Keratinocyte (primary cell): ENCODE data around the gene MAML2. TPM values are rescaled to one million over a fixed set of nuclear protein-coding genes. Genes with fewer than 3 reads are reported as not detected.

Experiments
- DNase-seq: peaks from one replicate; pipeline ENCODE4 v3.0.0-alpha.2; 2011; ENCODE audit warnings: low read depth, missing footprints, low spot score
- FAIRE-seq: peaks from 2 replicates; lab custom pipeline; 2011; peaks lifted over from hg19 to GRCh38; lab: Jason Lieb, UNC
- H2AFZ ChIP-seq: 2 replicates; pipeline ENCODE4 v1.6.0; 2012; ENCODE audit warnings: low read length, control low read depth, inconsistent platforms; ENCODE audit not compliant: control insufficient read depth
- H3K27ac ChIP-seq: 2 replicates; pipeline ENCODE4 v1.5.1; 2011; ENCODE audit warnings: low read length; ENCODE audit not compliant: control insufficient read depth, insufficient read depth
- H3K27me3 ChIP-seq: 3 replicates; pipeline ENCODE4 v1.6.0; 2011; ENCODE audit warnings: low read length; ENCODE audit not compliant: control insufficient read depth, insufficient read depth; ENCODE audit errors: extremely low read depth
- H3K36me3 ChIP-seq, 2 experiments: 2 replicates in 1 of 2; 3 replicates in 1 of 2; pipeline ENCODE4 v1.5.1; 2011; ENCODE audit warnings: low read length in 2 of 2, mild to moderate bottlenecking in 1 of 2; ENCODE audit not compliant: control insufficient read depth in 2 of 2, insufficient read depth in 2 of 2; ENCODE audit errors: extremely low read depth in 1 of 2
- H3K4me1 ChIP-seq: 3 replicates; pipeline ENCODE4 v1.5.1; 2011; ENCODE audit warnings: low read length; ENCODE audit not compliant: control insufficient read depth, insufficient read depth; ENCODE audit errors: extremely low read depth
- H3K4me2 ChIP-seq: 3 replicates; pipeline ENCODE4 v1.6.0; 2011; ENCODE audit warnings: low read depth, low read length; ENCODE audit not compliant: control insufficient read depth, insufficient read depth; ENCODE audit errors: extremely low read depth
- H3K4me3 ChIP-seq, 3 experiments: fragments of 200-600 bp in 1 of 3; sonication (generic) in 1 of 3; 2 replicates in 2 of 3; 3 replicates in 1 of 3; pipeline ENCODE4 v1.5.1; 2011 to 2016; ENCODE audit warnings: low read length in 3 of 3, mild to moderate bottlenecking in 3 of 3, control low read depth in 2 of 3, inconsistent platforms in 1 of 3, low read depth in 1 of 3, mixed read lengths in 1 of 3, mixed run types in 1 of 3, moderate library complexity in 1 of 3; ENCODE audit not compliant: control insufficient read depth in 2 of 3, insufficient read depth in 2 of 3; ENCODE audit errors: extremely low read depth in 1 of 3
- H3K79me2 ChIP-seq: 2 replicates; pipeline ENCODE4 v1.6.0; 2012; ENCODE audit warnings: low read length; ENCODE audit not compliant: control insufficient read depth, insufficient read depth
- H3K9ac ChIP-seq: 3 replicates; pipeline ENCODE4 v1.6.0; 2011; ENCODE audit warnings: low read length; ENCODE audit not compliant: control insufficient read depth, insufficient read depth; ENCODE audit errors: extremely low read depth
- H3K9me1 ChIP-seq: 3 replicates; pipeline ENCODE4 v1.6.0; 2011; ENCODE audit warnings: low read length; ENCODE audit not compliant: control insufficient read depth, insufficient read depth; ENCODE audit errors: extremely low read depth
- H3K9me3 ChIP-seq: 2 replicates; pipeline ENCODE4 v1.5.1; 2012; ENCODE audit warnings: low read depth, low read length; ENCODE audit not compliant: control insufficient read depth
- H4K20me1 ChIP-seq: 3 replicates; pipeline ENCODE4 v1.6.0; 2011; ENCODE audit warnings: low read length; ENCODE audit not compliant: control insufficient read depth, insufficient read depth; ENCODE audit errors: extremely low read depth
- CTCF ChIP-seq, 3 experiments: IDR thresholded peaks in 1 of 3; conservative IDR thresholded peaks in 1 of 3; optimal IDR thresholded peaks in 1 of 3; 2 replicates in 2 of 3; 3 replicates in 1 of 3; pipeline versions ENCODE3 to v1.5.1; 2011; ENCODE audit warnings: low read length in 3 of 3, mild to moderate bottlenecking in 3 of 3, moderate library complexity in 2 of 3, control low read depth in 1 of 3, inconsistent platforms in 1 of 3; ENCODE audit not compliant: insufficient read depth in 2 of 3; ENCODE audit errors: extremely low read depth in 1 of 3
- EZH2 ChIP-seq: IDR thresholded peaks from one replicate; pipeline ENCODE4 v1.6.1; 2012; ENCODE audit warnings: inconsistent platforms, mild to moderate bottlenecking, low read length, moderate library complexity
- dilution Hi-C: fragments of 300-500 bp; cut with MboI; formaldehyde crosslinking; loops from one replicate; pipeline ENCODE4 v1.7.0; 2020; ENCODE audit warnings: low sequenced_read_pairs; ENCODE audit not compliant: extremely low pct_ligation_motif_present
- polyA plus RNA-seq, 5 experiments: library from polyadenylated mRNA; depleted of rRNA in 3 of 5; stranded (reverse) in 3 of 5; stranded (forward) in 1 of 5; unstranded in 1 of 5; fragments of >200 nt; gene quantifications; 1 replicate in 1 of 5; 2 replicates in 3 of 5; 3 replicates in 1 of 5; pipeline versions ENCODE4 v1.2.1 to v1.2.3, GENCODE V29; 2011 to 2012; ENCODE audit warnings: missing spikeins in 2 of 5, low read depth in 1 of 5, low replicate concordance in 1 of 5

Gene MAML2
- polyA plus RNA-seq, 1 donor (not counting 4 experiments of a cell fraction or from before 2014, with no cell fraction given), result 4.2 TPM

DNA sequence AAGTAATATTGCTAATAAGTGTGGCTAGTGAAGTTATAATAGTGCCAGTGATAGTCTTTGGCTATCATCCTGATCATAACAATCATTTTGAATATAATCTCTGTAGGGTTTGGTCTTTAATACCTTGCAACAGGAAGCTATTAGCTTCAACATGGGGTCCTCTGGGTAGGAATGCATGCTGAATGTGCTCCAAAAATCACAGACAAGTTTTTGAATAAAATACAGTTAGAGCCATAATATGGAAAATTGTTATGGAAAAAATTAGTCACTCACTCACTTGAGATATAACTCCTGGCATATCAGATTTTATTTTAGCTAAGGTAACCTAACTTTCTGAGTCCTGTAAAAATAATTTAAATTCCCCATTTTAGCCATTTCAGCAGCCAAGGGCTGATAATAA lies 323.7 kb downstream of the MAML2 start:
- DNase-seq (no peak), FAIRE-seq (no peak)
- no peaks in the 10 kb centered on the region for H3K27me3 ChIP-seq
- H3K9me3 ChIP-seq, result no peaks in the 10 kb centered on the region
- H4K20me1 ChIP-seq, result no peaks in the 10 kb centered on the region
- no peak overlapping the region for H2AFZ ChIP-seq
- no peak for TF ChIP-seq CTCF (optimal IDR thresholded peaks at IDR 0.05 in 1 of 3, IDR thresholded peaks at IDR 0.05 in 1 of 3, conservative IDR thresholded peaks at IDR 0.05 in 1 of 3; ENCODE audit: extremely low read depth in 1 of 3, insufficient read depth in 2 of 3, low read length in 3 of 3)
- no peak overlapping the region for H3K4me2 ChIP-seq
- H3K4me1 ChIP-seq, result no peaks in the 10 kb centered on the region
- H3K4me3 ChIP-seq, result no peak overlapping the region
- no peak overlapping the region for H3K9ac ChIP-seq
- dilution Hi-C loops, result no loop called here
- H3K9me1 ChIP-seq, result no peaks in the 10 kb centered on the region
- H3K79me2 ChIP-seq, result no peaks in the 10 kb centered on the region
- H3K27ac ChIP-seq, result no peak overlapping the region
- H3K36me3 ChIP-seq, result peaks cover 0 to 1% of the 10 kb centered on the region in 2 experiments

GRCh38 chr11:96017856-96018255 lies 325.1 kb downstream of the MAML2 start:
- dilution Hi-C loops, result no loop called here
- Histone ChIP-seq H3K9me1 (no peaks in the 10 kb centered on the region), H3K79me2 (no peaks in the 10 kb centered on the region), H4K20me1 (no peaks in the 10 kb centered on the region), H3K4me1 (peaks cover 5% of the 10 kb centered on the region), H3K4me2 (no peak overlapping the region), H3K36me3 (peaks cover 0 to under 1% of the 10 kb centered on the region in 2 experiments), H3K9ac (no peak overlapping the region), H3K27me3 (no peaks in the 10 kb centered on the region), H3K27ac (no peak overlapping the region), H2AFZ (no peak overlapping the region), H3K4me3 (no peak overlapping the region), H3K9me3 (no peaks in the 10 kb centered on the region)
- TF ChIP-seq CTCF (optimal IDR thresholded peaks at IDR 0.05 in 1 of 3, IDR thresholded peaks at IDR 0.05 in 1 of 3, conservative IDR thresholded peaks at IDR 0.05 in 1 of 3; ENCODE audit: extremely low read depth in 1 of 3, insufficient read depth in 2 of 3, low read length in 3 of 3) (no peak), EZH2 (no peak)
- no peak for FAIRE-seq
- no peak for DNase-seq
